ENCODE data around the gene CACNA1G.

DNA sequence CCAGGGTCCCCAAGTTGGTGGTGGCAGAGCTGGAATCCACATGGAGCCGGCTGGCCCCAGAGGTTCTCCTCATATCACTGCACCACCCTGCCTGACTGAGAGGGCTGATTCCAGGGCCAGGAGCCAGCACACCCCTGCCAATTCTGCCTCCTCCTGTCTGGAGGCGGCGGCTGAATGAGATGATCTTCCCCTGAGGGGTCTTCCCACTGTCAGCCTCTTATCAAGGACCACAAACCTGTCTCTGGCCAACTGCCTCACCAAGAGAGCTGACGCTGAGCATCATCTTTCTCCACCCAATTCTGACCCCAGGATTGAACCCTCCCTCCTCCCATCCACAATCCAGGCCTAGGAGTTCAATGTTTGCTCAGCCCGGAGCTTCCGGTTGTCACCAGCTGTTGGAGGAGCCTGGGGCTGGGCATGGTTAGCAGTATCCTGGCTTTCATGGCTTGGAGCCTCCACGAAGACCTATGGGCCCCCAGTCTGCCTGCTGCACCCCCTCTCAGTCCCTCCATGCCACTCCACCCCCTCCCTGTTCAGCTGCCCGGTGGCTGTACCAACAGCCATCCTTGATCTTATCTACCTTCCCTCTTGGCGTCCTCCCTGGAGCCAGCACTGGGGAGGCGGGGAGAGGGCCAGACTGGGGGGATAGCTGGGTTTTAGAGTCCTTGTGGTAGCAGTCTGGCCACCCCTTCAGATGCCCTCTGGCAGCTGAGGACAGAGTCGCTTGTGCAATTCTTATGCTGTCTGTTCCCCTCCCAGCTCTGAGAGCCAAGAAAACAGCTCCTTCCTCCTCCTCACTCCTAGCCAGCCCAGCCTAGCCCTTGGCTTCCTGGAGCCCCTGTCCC is 99.7 kb downstream of the CACNA1G start:
- TF ChIP-seq CTCF (IDR thresholded peaks at IDR 0.05; ENCODE audit: poor library complexity, severe bottlenecking) (no peak), EZH2 (IDR thresholded peaks at IDR 0.05; ENCODE audit: borderline replicate concordance, insufficient read depth, low read length, poor library complexity, severe bottlenecking) (no peak), EP300 (conservative IDR thresholded peaks at IDR 0.05; ENCODE audit: poor library complexity, severe bottlenecking) (no peak), POLR2AphosphoS5 (IDR thresholded peaks at IDR 0.05) (no peak), RAD21 (conservative IDR thresholded peaks at IDR 0.05) (no peak), SMC3 (conservative IDR thresholded peaks at IDR 0.05; ENCODE audit: poor library complexity) (no peak)

All from neural cell (in vitro differentiated cells).